Mesodermal cell (in vitro differentiated cells): ENCODE data around the gene FBN2.

Source experiments
- H3K27ac ChIP-seq: 2 replicates; pipeline ENCODE4 v1.7.0; 2013; ENCODE audit warnings: mild to moderate bottlenecking, low read depth, low read length, moderate library complexity; ENCODE audit not compliant: severe bottlenecking
- H3K36me3 ChIP-seq: 2 replicates; pipeline ENCODE4 v1.7.1; 2013; ENCODE audit warnings: mild to moderate bottlenecking, low read length, moderate library complexity; ENCODE audit not compliant: control insufficient read depth, insufficient read depth
- H3K4me1 ChIP-seq: one replicate; pipeline ENCODE4 v1.7.1; 2013; ENCODE audit warnings: mild to moderate bottlenecking, low read length; ENCODE audit not compliant: insufficient read depth, control insufficient read depth, poor library complexity, severe bottlenecking
- H3K4me3 ChIP-seq: 2 replicates; pipeline ENCODE4 v1.7.0; 2013; ENCODE audit warnings: low read length, control low read depth, mild to moderate bottlenecking; ENCODE audit not compliant: insufficient read depth, poor library complexity, severe bottlenecking; ENCODE audit errors: extremely low read depth
- H3K9me3 ChIP-seq: 2 replicates; pipeline ENCODE4 v1.7.1; 2013; ENCODE audit warnings: mild to moderate bottlenecking, low read length, moderate library complexity; ENCODE audit not compliant: control insufficient read depth
- WGBS, 2 experiments: methylation state at CpG; one replicate each; pipeline ENCODE4 v1.1.5; 2013; ENCODE audit warnings: missing lambda C conversion rate in 2 of 2; ENCODE audit not compliant: insufficient coverage in 2 of 2; 5-methylcytosine and 5-hydroxymethylcytosine counted together

FBN2 gene

DNA sequence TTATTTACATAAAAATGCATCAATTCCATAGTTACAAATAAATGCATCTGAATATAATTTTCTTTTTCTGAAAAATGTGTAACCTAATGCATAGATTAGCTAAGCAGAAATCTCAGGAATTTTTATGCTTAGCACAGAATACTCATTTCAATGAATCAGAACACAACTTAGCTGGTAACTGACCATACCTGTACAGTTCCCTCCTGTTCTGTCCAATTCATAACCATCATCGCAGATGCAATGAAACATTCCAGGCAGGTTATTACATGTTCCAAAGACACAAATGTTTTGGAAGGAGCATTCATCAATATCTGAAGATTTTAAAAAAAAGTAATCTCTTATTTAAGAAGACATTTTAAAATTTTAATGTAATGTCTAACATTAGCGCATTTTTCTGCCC, 219.4 kb downstream of the FBN2 start:
- no peak overlapping the region for H3K4me3 ChIP-seq
- peaks cover 41% of the 10 kb centered on the region for H3K36me3 ChIP-seq
- no peaks in the 10 kb centered on the region for H3K4me1 ChIP-seq
- no peak overlapping the region for H3K27ac ChIP-seq
- H3K9me3 ChIP-seq, result no peaks in the 10 kb centered on the region
- no CpG with 5 or more reads among the region's 2 CpGs for WGBS, 2 experiments

DNA sequence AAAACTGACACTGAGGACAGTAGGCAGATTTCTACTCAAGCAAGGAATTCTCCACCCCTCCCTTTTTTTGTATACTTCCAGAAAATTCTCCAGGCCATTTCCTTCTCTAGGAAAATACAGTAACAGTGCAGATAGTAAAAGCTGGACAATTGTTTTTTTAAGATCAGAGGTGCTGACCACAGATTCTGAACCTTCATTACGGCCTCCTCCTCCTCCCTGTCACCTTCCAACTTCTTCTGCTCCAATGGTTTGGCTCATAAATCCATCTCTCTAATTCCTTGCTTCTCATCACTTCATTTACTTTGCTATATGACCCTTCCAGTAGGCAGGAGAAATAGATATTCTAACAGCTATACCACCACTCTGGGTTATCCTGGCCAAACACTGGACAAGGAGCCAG, 220.6 kb downstream of the FBN2 start:
- Histone ChIP-seq H3K36me3 (peaks cover 38% of the 10 kb centered on the region), H3K9me3 (no peaks in the 10 kb centered on the region), H3K4me3 (no peak overlapping the region), H3K4me1 (no peaks in the 10 kb centered on the region), H3K27ac (no peak overlapping the region)
- 100% methylated on average over 1 of the region's 1 CpG for WGBS, 2 experiments

DNA sequence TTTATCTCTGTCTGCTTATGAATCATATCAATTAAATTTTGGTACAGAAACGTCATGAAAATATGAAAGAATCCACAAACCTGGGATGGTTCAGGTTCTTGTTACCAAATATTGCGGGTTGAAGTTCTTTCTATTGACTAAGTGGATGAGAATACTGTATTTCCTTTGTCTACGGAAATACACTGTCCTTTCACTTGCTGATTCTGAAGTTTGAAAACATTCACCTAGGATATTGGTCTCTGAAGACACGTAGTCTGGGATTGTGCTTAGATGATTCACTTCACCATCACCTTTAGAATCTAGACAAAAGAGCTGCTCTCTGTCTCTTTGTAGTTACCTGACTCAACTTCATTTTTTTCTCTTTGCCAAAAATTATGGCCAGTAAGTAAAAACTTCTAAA, 222.4 kb downstream of the FBN2 start:
- Histone ChIP-seq H3K9me3 (no peaks in the 10 kb centered on the region), H3K27ac (no peak overlapping the region), H3K4me1 (no peaks in the 10 kb centered on the region), H3K4me3 (no peak overlapping the region), H3K36me3 (peaks cover 55% of the 10 kb centered on the region)
- 100% methylated on average over 1 of the region's 4 CpGs for WGBS, 2 experiments

DNA sequence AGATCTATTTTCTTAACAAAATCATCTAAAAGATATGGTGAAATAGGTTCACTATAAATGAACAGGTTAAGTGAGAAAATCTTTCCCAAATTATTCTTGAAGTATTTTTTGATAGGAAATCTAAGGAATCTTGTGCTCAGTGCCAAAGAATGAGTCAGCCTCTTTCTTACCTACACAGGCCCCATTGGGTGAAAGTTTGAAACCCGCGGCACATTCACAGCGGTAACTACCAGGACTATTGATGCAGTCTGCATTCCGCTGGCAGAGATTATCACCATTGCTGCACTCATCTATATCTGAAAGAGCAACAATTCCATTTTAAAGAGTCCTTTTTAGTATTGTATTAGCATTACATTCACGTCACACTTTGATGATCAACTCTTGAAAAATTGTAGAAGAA, 232.7 kb downstream of the FBN2 start:
- peaks cover 82% of the 10 kb centered on the region for H3K36me3 ChIP-seq
- no peak overlapping the region for H3K4me3 ChIP-seq
- H3K9me3 ChIP-seq, result no peaks in the 10 kb centered on the region
- no peaks in the 10 kb centered on the region for H3K4me1 ChIP-seq
- WGBS, 2 experiments, result 87 to 100% methylated on average over 2 to 3 of the region's 5 CpGs
- H3K27ac ChIP-seq, result no peak overlapping the region

DNA sequence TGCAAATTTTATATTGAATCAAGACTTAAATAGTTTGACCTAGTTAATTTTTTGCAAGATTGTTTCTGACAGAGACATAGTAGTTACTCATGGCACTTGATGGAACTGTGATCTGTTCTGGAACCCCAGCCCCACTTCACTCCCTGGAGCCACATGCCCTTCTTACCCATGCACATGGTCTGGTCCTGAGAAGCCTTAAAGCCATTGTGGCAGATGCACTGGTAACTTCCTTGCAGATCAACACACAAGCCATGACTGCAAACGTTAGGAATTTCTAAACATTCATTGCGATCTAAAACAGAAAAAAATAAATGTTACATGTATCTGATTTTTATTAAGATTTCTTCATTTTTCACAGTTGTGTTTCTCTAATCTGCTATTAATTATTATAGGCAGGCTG, 233.3 kb downstream of the FBN2 start:
- H3K4me1 ChIP-seq, result no peaks in the 10 kb centered on the region
- H3K27ac ChIP-seq, result no peak overlapping the region
- H3K9me3 ChIP-seq, result no peaks in the 10 kb centered on the region
- no CpG with 5 or more reads among the region's 2 CpGs for WGBS, 2 experiments
- no peak overlapping the region for H3K4me3 ChIP-seq
- H3K36me3 ChIP-seq, result peaks cover 85% of the 10 kb centered on the region

DNA sequence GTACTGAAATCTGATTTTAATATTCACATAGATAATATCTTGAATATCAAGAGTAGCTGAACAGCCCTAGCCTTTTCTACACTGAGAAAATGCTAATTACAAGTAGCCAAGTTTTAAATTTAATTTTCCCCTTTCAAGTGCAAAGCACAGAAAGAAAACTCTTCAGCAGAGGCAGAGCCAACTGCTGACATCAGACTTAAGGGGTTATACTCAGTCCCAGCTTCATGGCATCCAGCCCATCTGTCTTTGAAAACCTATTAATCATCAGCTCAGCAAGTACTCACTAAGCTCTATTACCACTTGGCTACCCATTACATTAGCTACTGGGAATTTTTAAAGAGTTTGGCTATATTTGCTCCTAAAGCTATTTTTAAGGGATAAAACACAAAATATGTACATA, 234.0 kb downstream of the FBN2 start:
- Histone ChIP-seq H3K36me3 (peaks cover 86% of the 10 kb centered on the region), H3K27ac (no peak overlapping the region), H3K9me3 (no peaks in the 10 kb centered on the region), H3K4me3 (no peak overlapping the region), H3K4me1 (no peaks in the 10 kb centered on the region)

DNA sequence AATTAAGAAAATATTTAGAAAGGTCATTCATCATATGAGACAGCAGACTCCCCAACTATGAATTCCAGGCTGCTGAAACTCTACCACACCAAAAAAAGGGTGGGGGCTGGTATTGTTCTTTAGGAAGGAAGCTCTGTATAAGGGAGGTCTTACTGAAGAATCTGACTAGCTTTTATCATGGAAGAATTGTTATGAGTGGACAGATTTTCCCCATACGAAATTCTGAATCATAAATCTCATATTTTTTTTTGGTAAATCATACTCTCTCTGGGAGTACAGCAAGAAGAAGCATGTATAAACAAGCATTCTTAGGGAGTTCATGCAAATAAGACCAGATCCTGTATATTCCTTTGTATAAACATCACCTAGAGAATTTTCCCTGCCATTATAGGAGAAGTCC, 234.5 kb downstream of the FBN2 start:
- Histone ChIP-seq H3K36me3 (peaks cover 84% of the 10 kb centered on the region), H3K4me1 (no peaks in the 10 kb centered on the region), H3K9me3 (no peaks in the 10 kb centered on the region), H3K4me3 (no peak overlapping the region), H3K27ac (no peak overlapping the region)
- WGBS, 2 experiments, result no CpG with 5 or more reads among the region's 1 CpG

DNA sequence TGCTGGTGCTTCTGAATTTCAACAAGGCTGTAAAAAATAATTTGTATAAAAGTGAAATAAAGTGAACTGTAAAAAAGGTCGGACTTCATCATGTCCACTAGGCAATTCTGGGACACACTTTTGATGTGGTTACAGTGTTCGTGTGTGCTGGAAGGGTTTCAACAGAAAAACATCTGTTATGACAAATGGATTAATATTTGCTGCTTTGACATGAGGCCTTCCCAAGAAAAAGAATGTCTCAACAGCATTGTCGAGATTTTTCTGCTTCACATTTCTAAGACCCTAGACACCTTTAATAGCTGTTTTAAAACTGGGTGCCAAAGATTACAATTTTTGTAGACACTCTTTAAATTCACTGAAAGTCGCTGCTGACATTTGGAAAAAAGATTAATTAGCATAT, 237.9 kb downstream of the FBN2 start:
- no peaks in the 10 kb centered on the region for H3K4me1 ChIP-seq
- H3K27ac ChIP-seq, result no peak overlapping the region
- no peak overlapping the region for H3K4me3 ChIP-seq
- WGBS, 2 experiments, result 90 to 100% methylated on average over 2 to 3 of the region's 4 CpGs
- H3K9me3 ChIP-seq, result no peaks in the 10 kb centered on the region
- H3K36me3 ChIP-seq, result peaks cover 60% of the 10 kb centered on the region

DNA sequence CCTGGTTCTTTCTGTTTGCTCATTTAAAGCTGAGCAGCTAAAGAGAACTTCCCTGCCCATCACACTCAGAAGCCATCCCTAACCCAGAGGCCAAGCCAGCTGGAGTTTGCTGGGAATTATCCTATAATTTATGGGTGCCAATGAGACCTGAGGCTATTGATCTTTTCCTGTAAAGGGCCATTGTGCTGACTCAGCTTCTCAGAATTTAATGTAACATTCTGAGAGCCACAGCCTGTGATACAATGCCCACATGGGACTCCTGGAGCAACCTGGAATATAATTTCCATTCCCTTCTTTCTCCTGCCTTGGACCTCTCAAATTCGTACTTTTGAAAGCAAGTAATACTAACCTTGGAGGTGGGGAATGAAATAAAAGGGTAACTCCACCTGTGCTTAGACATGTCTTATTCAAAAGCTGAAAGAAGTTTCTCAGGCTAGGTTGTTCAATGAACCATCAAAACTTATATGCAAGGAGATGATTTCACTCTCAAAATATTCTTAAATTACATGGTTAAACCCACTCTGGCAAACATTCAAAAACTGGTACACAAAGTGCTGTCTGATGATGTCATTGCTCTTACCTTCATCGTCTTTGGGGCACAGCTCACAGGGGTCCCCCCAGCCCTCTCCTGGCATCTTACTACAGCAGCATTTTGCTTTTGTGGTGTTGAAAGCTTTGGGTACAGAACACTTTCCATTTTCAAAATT, 247.7 kb downstream of the FBN2 start:
- Histone ChIP-seq H3K9me3 (no peaks in the 10 kb centered on the region), H3K36me3 (peaks cover 70% of the 10 kb centered on the region), H3K27ac (no peak overlapping the region), H3K4me1 (no peaks in the 10 kb centered on the region), H3K4me3 (no peak overlapping the region)
- 100% methylated on average over 1 of the region's 2 CpGs; no CpG with 5 or more reads in 1 of the 2 experiments for WGBS, 2 experiments

DNA sequence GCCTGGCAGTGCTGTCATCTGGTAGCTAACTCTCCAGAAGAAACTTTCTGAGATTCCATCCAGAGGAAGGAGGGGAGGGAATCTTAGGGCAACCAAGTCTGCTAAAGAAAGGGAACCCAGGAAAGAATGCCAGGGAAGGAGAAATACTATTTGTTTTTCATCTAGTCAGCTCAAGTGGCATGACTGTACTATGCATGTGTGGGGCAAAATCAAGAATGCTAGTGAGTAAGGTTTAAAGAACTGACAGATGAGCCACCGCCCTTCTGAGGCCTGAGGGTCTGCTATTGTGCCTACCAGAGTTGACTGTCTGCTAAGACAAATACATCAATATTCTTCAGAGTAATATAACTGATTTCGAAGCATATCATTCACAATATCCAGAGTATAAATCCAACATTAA, 250.3 kb downstream of the FBN2 start:
- Histone ChIP-seq H3K4me3 (no peak overlapping the region), H3K4me1 (peaks cover 3% of the 10 kb centered on the region), H3K9me3 (no peaks in the 10 kb centered on the region), H3K27ac (no peak overlapping the region), H3K36me3 (peaks cover 85% of the 10 kb centered on the region)
- 83 to 100% methylated on average over 1 to 2 of the region's 2 CpGs for WGBS, 2 experiments

DNA sequence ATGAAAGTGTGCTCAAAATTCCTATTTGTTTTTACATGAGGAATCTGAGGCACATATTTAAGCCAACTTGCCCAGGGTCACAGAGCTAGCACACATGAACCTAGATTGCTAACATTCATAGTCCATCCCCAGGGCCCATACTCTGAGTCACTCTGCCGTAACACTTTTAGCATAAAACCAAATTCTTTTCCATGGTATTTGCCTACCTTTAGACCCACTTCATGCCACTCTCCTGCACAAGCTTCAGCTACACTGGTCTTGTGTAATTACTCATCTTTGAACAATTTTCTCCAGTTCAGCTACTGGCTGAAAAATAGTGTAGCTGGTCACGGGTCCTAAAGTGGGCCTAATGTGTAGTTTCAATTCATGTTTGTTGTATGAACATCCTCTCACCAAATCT, 253.8 kb downstream of the FBN2 start:
- no peak overlapping the region for H3K4me3 ChIP-seq
- WGBS, 2 experiments, result 86 to 100% methylated on average over 1 of the region's 2 CpGs

More for the DNA sequence above, 253.8 kb downstream of the FBN2 start:
- peaks cover 69% of the 10 kb centered on the region for H3K36me3 ChIP-seq
- no peak overlapping the region for H3K27ac ChIP-seq
- H3K9me3 ChIP-seq, result no peaks in the 10 kb centered on the region
- peaks cover 3% of the 10 kb centered on the region for H3K4me1 ChIP-seq
